ENCODE data around the gene HRCT1.

HRCT1 gene

GRCh38 chr9:35952526-35953191 is 46.7 kb downstream of the HRCT1 start:
- no peaks in the 10 kb centered on the region for H3K9me3 ChIP-seq (ENCODE audit: insufficient read depth, low read depth, low read length)
- no peaks in the 10 kb centered on the region for H3F3A ChIP-seq (ENCODE audit: low read depth)
- TF ChIP-seq, protein P1, sequence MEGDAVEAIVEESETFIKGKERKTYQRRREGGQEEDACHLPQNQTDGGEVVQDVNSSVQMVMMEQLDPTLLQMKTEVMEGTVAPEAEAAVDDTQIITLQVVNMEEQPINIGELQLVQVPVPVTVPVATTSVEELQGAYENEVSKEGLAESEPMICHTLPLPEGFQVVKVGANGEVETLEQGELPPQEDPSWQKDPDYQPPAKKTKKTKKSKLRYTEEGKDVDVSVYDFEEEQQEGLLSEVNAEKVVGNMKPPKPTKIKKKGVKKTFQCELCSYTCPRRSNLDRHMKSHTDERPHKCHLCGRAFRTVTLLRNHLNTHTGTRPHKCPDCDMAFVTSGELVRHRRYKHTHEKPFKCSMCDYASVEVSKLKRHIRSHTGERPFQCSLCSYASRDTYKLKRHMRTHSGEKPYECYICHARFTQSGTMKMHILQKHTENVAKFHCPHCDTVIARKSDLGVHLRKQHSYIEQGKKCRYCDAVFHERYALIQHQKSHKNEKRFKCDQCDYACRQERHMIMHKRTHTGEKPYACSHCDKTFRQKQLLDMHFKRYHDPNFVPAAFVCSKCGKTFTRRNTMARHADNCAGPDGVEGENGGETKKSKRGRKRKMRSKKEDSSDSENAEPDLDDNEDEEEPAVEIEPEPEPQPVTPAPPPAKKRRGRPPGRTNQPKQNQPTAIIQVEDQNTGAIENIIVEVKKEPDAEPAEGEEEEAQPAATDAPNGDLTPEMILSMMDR (conservative IDR thresholded peaks at IDR 0.05; ENCODE audit: low read length), result no peak
- TF ChIP-seq EZH2phosphoT487 (IDR thresholded peaks at IDR 0.05; ENCODE audit: borderline replicate concordance), result no peak
- no peaks in the 10 kb centered on the region for H4K20me1 ChIP-seq (ENCODE audit: insufficient read depth, low read length, poor library complexity, severe bottlenecking)
- no peaks in the 10 kb centered on the region for H3K79me2 ChIP-seq (ENCODE audit: insufficient read depth, low read length)
- H3K4me2 ChIP-seq (ENCODE audit: low read depth, low read length, poor library complexity, severe bottlenecking), result no peak overlapping the region
- no peak overlapping the region for H3K4me3 ChIP-seq (ENCODE audit: low read length, poor library complexity, severe bottlenecking)
- H3K27me3 ChIP-seq (ENCODE audit: insufficient read depth, low read length, poor library complexity, severe bottlenecking), result no peaks in the 10 kb centered on the region
- no peaks in the 10 kb centered on the region for H3K36me3 ChIP-seq (ENCODE audit: insufficient read depth, low read length)
- no peak overlapping the region for H3K9ac ChIP-seq (ENCODE audit: low read depth, low read length, poor library complexity, severe bottlenecking)
- no peaks in the 10 kb centered on the region for H3K9me2 ChIP-seq (replicated peaks; ENCODE audit: low read depth, low read length)
- peaks cover 11% of the 10 kb centered on the region for H3K4me1 ChIP-seq (ENCODE audit: insufficient read depth, low read length, poor library complexity, severe bottlenecking)
- no peak overlapping the region for H2AFZ ChIP-seq (ENCODE audit: low read length)

DNA sequence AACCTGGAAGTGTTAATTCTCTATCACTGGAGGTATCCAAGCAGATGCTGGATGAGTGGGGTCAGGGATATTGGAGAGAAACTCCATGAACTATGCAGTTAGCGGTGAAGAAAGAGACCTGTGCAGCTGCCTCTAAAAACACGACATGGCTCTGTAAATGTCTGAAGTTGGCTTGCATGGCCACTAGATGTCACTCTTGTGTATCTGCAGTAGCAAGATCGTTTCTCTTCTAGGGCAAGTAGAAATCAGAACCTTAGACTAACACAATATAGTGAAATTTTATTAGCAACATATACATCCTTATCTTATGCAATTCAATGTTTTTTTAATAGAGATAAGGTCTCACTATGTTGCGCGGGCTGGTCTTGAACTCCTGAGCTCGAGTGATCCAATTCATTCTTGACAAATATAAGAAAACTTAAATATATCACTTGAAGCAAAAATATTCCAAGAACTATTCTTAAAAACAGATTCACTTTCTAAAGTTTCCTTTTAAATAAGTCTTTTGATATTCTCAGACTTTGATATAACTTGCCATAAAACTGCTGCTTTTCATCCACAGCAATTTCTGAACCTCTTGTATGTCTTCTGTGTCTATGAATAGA is 49.0 kb downstream of the HRCT1 start:
- Histone ChIP-seq H3K79me2 (ENCODE audit: insufficient read depth, low read length) (no peaks in the 10 kb centered on the region), H3K27me3 (ENCODE audit: insufficient read depth, low read length, poor library complexity, severe bottlenecking) (no peaks in the 10 kb centered on the region), H3K4me2 (ENCODE audit: low read depth, low read length, poor library complexity, severe bottlenecking) (no peak overlapping the region), H3F3A (ENCODE audit: low read depth) (no peaks in the 10 kb centered on the region), H3K9ac (ENCODE audit: low read depth, low read length, poor library complexity, severe bottlenecking) (no peak overlapping the region), H2AFZ (ENCODE audit: low read length) (peak overlapping the region; percentile 26; the same call in 1 of the 2 replicates), H3K9me2 (replicated peaks; ENCODE audit: low read depth, low read length) (no peaks in the 10 kb centered on the region), H3K4me3 (ENCODE audit: low read length, poor library complexity, severe bottlenecking) (no peak overlapping the region), H4K20me1 (ENCODE audit: insufficient read depth, low read length, poor library complexity, severe bottlenecking) (no peaks in the 10 kb centered on the region), H3K4me1 (ENCODE audit: insufficient read depth, low read length, poor library complexity, severe bottlenecking) (no peaks in the 10 kb centered on the region), H3K36me3 (ENCODE audit: insufficient read depth, low read length) (no peaks in the 10 kb centered on the region), H3K9me3 (ENCODE audit: insufficient read depth, low read depth, low read length) (no peaks in the 10 kb centered on the region)
- TF ChIP-seq, protein P1 (conservative IDR thresholded peaks at IDR 0.05; ENCODE audit: low read length), result peak; percentile 88
- no peak for TF ChIP-seq EZH2phosphoT487 (IDR thresholded peaks at IDR 0.05; ENCODE audit: borderline replicate concordance)

- H3K36me3 ChIP-seq (ENCODE audit: insufficient read depth, low read length), result no peaks in the 10 kb centered on the region
- no peaks in the 10 kb centered on the region for H3F3A ChIP-seq (ENCODE audit: low read depth)
- TF ChIP-seq, protein P1 (conservative IDR thresholded peaks at IDR 0.05; ENCODE audit: low read length), result no peak
- no peak for TF ChIP-seq EZH2phosphoT487 (IDR thresholded peaks at IDR 0.05; ENCODE audit: borderline replicate concordance)
- H3K27me3 ChIP-seq (ENCODE audit: insufficient read depth, low read length, poor library complexity, severe bottlenecking), result no peaks in the 10 kb centered on the region
- no peaks in the 10 kb centered on the region for H3K9me2 ChIP-seq (replicated peaks; ENCODE audit: low read depth, low read length)
- H4K20me1 ChIP-seq (ENCODE audit: insufficient read depth, low read length, poor library complexity, severe bottlenecking), result no peaks in the 10 kb centered on the region
- H3K4me3 ChIP-seq (ENCODE audit: low read length, poor library complexity, severe bottlenecking), result no peak overlapping the region
- no peak overlapping the region for H3K9ac ChIP-seq (ENCODE audit: low read depth, low read length, poor library complexity, severe bottlenecking)
- H3K9me3 ChIP-seq (ENCODE audit: insufficient read depth, low read depth, low read length), result no peaks in the 10 kb centered on the region
- no peak overlapping the region for H3K4me2 ChIP-seq (ENCODE audit: low read depth, low read length, poor library complexity, severe bottlenecking)
- no peaks in the 10 kb centered on the region for H3K79me2 ChIP-seq (ENCODE audit: insufficient read depth, low read length)
- H2AFZ ChIP-seq (ENCODE audit: low read length), result no peak overlapping the region
- H3K4me1 ChIP-seq (ENCODE audit: insufficient read depth, low read length, poor library complexity, severe bottlenecking), result no peaks in the 10 kb centered on the region
These were observed 50.6 kb downstream of the HRCT1 start for GRCh38 chr9:35956651-35957050.
